Esophagus muscularis mucosa (tissue), 4 donors: ENCODE results near the gene LIPT1. TPM values are rescaled to one million over a fixed set of nuclear protein-coding genes. Genes with fewer than 3 reads are reported as not detected.
"Not testable (repeated sequence)": the region's sequence is repeated elsewhere in the genome, so short reads cannot be mapped to it uniquely, and the experiment has no call there.

Experiments
- DNase-seq: peaks from one replicate; pipeline ENCODE4 v3.0.0-alpha.2; 2017; ENCODE audit errors: extremely low spot score
- H3K27ac ChIP-seq, 4 donors: fragments of 200-600 bp; sonication (generic); replicated peaks in 1 of 4; 1 replicate in 3 of 4; 2 replicates in 1 of 4; pipeline ENCODE4 v1.5.1; 2016 to 2019; ENCODE audit warnings: mild to moderate bottlenecking in 1 of 4
- H3K27me3 ChIP-seq, 4 donors: fragments of 200-600 bp; sonication (generic); one replicate each; pipeline versions ENCODE4 v1.5.1 to v1.6.0; 2016 to 2019
- H3K36me3 ChIP-seq, 4 donors: fragments of 200-600 bp; sonication (generic); one replicate each; pipeline ENCODE4 v1.5.1; 2016 to 2019
- H3K4me1 ChIP-seq, 4 donors: fragments of 200-600 bp; sonication (generic); one replicate each; pipeline ENCODE4 v1.5.1; 2016 to 2019
- H3K4me3 ChIP-seq, 4 donors: fragments of 200-600 bp; sonication (generic); 1 replicate in 2 of 4; 2 replicates in 2 of 4; pipeline ENCODE4 v1.5.1; 2016 to 2019; ENCODE audit warnings: mild to moderate bottlenecking in 4 of 4, moderate library complexity in 1 of 4
- H3K9me3 ChIP-seq, 4 donors: fragments of 200-600 bp; sonication (generic); 1 replicate in 3 of 4; 2 replicates in 1 of 4; pipeline ENCODE4 v1.5.1; 2016 to 2019
- EP300 ChIP-seq: sonication (generic); formaldehyde crosslinking; IDR thresholded peaks from one replicate; pipeline ENCODE4 v1.6.1; 2017; ENCODE audit warnings: antibody characterized with exemption
- POLR2A ChIP-seq: fragments of 450-650 bp; IDR thresholded peaks from one replicate; pipeline ENCODE4 v1.6.1; 2017; ENCODE audit warnings: antibody characterized with exemption, moderate library complexity, mild to moderate bottlenecking, low read depth
- POLR2AphosphoS5 ChIP-seq, 2 donors: sonication (generic); formaldehyde crosslinking; IDR thresholded peaks; one replicate each; pipeline ENCODE4 v1.6.1; 2017; ENCODE audit warnings: antibody characterized with exemption in 2 of 2
- WGBS: methylation state at CpG from one replicate; pipeline ENCODE4 v1.1.5; 2018; 5-methylcytosine and 5-hydroxymethylcytosine counted together
- intact Hi-C: fragments of 100-400 bp; cut with DNase I; formaldehyde crosslinking; loops from one replicate; pipeline ENCODE4 v1.15.1; 2023
- total RNA-seq, 4 donors: library from RNA; depleted of rRNA; stranded (reverse); fragments of >200 nt; gene quantifications; one replicate each; pipeline versions ENCODE4 v1.1.0 to v1.2.1, GENCODE V29; 2016
- TF ChIP-seq, protein P1 (sequence below), 3 experiments: fragments of 200-600 bp in 2 of 3; fragments of 450-650 bp in 1 of 3; sonication (generic) in 2 of 3; IDR thresholded peaks; one replicate each; pipeline ENCODE4 v1.5.1; 2017 to 2019; ENCODE audit warnings: antibody characterized with exemption in 3 of 3, mild to moderate bottlenecking in 2 of 3, moderate library complexity in 1 of 3

Gene LIPT1
- total RNA-seq, 4 donors from 2014 or later = 4.2 to 6.4 (median 5.4) TPM

DNA sequence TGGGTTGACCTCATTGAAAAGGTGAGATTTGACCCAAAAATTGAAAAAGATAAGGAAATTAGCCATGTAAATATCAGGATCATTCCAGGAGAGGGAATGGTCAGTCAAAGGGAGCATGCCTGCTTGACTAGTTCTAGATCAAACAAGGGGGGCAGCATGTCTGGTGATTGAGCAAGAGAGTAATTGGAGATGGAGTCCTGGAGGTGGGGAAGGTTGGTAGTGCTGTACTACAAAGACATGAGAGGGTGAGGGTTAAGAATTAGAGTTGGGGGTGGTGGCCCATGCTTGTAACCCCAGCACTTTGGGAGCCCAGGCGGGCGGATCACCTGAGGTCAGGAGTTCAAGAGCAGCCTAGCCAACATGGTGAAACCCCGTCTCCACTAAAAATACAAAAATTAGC is 28.3 kb downstream of the LIPT1 start:
- intact Hi-C loops = loop anchor here (5.0 kb wide), 1 partner anchor 154 kb away; the partner anchor contains the start of genes EIF5B and TXNDC9
- H3K36me3 ChIP-seq = peaks cover 0 to 13% (median 9%) of the 10 kb centered on the region in 4 donors
- H3K27me3 ChIP-seq = no peaks in the 10 kb centered on the region
- TF ChIP-seq, protein P1, sequence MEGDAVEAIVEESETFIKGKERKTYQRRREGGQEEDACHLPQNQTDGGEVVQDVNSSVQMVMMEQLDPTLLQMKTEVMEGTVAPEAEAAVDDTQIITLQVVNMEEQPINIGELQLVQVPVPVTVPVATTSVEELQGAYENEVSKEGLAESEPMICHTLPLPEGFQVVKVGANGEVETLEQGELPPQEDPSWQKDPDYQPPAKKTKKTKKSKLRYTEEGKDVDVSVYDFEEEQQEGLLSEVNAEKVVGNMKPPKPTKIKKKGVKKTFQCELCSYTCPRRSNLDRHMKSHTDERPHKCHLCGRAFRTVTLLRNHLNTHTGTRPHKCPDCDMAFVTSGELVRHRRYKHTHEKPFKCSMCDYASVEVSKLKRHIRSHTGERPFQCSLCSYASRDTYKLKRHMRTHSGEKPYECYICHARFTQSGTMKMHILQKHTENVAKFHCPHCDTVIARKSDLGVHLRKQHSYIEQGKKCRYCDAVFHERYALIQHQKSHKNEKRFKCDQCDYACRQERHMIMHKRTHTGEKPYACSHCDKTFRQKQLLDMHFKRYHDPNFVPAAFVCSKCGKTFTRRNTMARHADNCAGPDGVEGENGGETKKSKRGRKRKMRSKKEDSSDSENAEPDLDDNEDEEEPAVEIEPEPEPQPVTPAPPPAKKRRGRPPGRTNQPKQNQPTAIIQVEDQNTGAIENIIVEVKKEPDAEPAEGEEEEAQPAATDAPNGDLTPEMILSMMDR (IDR thresholded peaks at IDR 0.05) = no peak
- no peak for TF ChIP-seq POLR2AphosphoS5 (IDR thresholded peaks at IDR 0.05)
- no peak for TF ChIP-seq POLR2A
- no peak for TF ChIP-seq EP300
- H3K9me3 ChIP-seq = no peaks in the 10 kb centered on the region
- no peak overlapping the region for H3K27ac ChIP-seq
- H3K4me3 ChIP-seq = no peak overlapping the region
- 97% methylated on average over 3 of the region's 3 CpGs for WGBS
- no peak for DNase-seq
- peaks cover 29 to 48% (median 40%) of the 10 kb centered on the region in 4 donors for H3K4me1 ChIP-seq

DNA sequence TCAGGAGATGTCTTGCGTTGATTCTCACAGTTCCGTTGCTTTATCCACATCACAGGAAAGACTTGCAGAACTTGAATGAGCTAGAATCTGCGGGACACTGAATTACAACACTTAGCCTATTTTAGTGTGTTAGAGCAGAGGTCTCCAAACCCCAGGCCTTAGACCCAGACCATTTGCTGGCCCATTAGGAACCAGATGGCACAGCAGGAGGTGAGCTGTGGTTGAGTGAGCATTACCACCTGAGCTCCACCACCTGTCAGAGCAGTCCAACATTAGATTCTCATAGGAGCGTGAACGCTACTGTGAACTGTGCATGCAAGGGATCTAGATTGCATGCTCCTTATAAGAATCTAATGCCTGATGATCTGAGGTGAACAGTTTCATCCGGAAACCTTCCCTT is 30.0 kb downstream of the LIPT1 start:
- intact Hi-C loops = loop anchor here (5.0 kb wide), 1 partner anchor 152 kb away; the partner anchor contains the start of genes EIF5B and TXNDC9

DNA sequence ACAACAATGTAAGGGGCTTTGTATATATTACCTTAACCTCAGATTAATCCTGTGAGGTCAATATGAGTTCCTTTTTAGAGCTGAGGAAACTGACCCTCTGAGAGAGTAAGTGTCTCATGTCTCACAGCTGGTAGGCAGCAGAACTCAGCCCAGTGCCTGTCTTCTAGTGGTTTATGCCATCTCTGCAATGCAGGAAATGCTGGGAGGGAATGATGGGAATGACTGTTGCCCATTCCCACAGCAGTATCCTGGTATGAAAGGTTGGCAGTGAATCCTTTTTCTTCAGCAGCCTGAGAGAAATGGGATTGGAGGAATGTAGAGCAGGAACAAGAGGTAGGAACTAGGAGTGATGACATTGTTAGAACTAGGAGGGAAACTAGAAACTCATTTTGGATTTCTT is 32.2 kb downstream of the LIPT1 start:
- peaks cover 4 to 51% (median 35%) of the 10 kb centered on the region in 4 donors for H3K36me3 ChIP-seq
- no peak for DNase-seq
- H3K4me3 ChIP-seq = no peak overlapping the region
- intact Hi-C loops = no loop called here
- H3K27me3 ChIP-seq = no peaks in the 10 kb centered on the region
- H3K27ac ChIP-seq = no peak overlapping the region
- H3K9me3 ChIP-seq = no peaks in the 10 kb centered on the region
- TF ChIP-seq POLR2AphosphoS5 (IDR thresholded peaks at IDR 0.05) (no peak), POLR2A (no peak), EP300 (no peak)
- TF ChIP-seq, protein P1 (IDR thresholded peaks at IDR 0.05) = no peak
- peaks cover 5 to 20% (median 13%) of the 10 kb centered on the region in 4 donors for H3K4me1 ChIP-seq

More for the DNA sequence above, 30.0 kb downstream of the LIPT1 start:
- Histone ChIP-seq H3K4me1 (peaks cover 17 to 33% (median 26%) of the 10 kb centered on the region in 4 donors), H3K36me3 (peaks cover 0 to 31% (median 18%) of the 10 kb centered on the region in 4 donors), H3K4me3 (no peak overlapping the region), H3K27ac (no peak overlapping the region), H3K9me3 (no peaks in the 10 kb centered on the region), H3K27me3 (no peaks in the 10 kb centered on the region)
- no peak for DNase-seq
- 81% methylated on average over 6 of the region's 6 CpGs for WGBS
- TF ChIP-seq POLR2AphosphoS5 (IDR thresholded peaks at IDR 0.05) = no peak
- TF ChIP-seq, protein P1 (IDR thresholded peaks at IDR 0.05) = no peak
- no peak for TF ChIP-seq EP300
- TF ChIP-seq POLR2A = no peak

DNA sequence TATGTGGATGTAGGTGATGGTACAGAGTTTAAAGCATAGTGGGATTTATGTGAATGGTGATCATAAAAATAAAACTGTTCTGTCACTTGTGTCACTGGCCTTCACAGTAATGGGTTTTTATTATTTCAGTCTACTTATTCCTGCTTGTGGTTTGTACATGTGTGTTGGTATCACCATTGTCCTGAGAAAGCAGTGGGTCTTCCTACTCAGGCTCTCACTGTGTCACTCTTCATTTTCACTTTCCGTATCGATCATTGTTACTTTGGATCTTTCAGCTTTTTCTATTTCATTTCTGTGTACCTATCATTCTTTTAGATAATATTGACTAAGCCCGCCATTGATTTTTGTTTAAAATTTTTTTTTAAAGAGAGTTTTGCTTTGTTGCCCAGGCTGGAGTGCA is 33.6 kb downstream of the LIPT1 start:
- Histone ChIP-seq H3K27me3 (no peaks in the 10 kb centered on the region), H3K27ac (no peak overlapping the region), H3K36me3 (peaks cover 6 to 65% (median 44%) of the 10 kb centered on the region in 4 donors), H3K4me3 (no peak overlapping the region), H3K4me1 (peaks cover 0 to 7% (median 2%) of the 10 kb centered on the region in 4 donors), H3K9me3 (no peaks in the 10 kb centered on the region)
- TF ChIP-seq POLR2AphosphoS5 (IDR thresholded peaks at IDR 0.05) (no peak), POLR2A (no peak), EP300 (no peak)
- TF ChIP-seq, protein P1 (IDR thresholded peaks at IDR 0.05) = no peak
- DNase-seq = no peak
- intact Hi-C loops = no loop called here
- WGBS = 95% methylated on average over 3 of the region's 3 CpGs

DNA sequence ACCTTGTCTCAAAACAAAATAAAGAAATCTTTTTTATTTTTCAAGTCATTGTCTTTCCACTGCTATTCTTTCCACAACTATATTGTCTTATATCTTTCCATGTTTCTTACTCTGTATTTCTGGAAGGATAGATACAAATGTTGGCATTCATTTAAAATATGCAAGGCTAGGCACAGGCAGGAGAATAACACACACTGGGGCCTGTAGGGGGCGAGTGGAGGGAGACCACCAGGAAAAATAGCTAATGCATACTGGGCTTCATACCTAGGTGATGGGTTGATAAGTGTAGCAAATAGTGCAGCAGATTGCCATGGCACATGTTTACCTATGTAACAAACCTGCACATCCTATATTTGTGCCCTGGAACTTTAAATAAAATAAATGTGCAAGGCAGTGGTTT is 35.8 kb downstream of the LIPT1 start:
- 86% methylated on average over 1 of the region's 1 CpG for WGBS
- intact Hi-C loops = no loop called here
- peaks cover 13 to 85% (median 55%) of the 10 kb centered on the region in 4 donors for H3K36me3 ChIP-seq
- H3K27ac ChIP-seq = no peak overlapping the region
- no peaks in the 10 kb centered on the region for H3K27me3 ChIP-seq
- no peak for DNase-seq
- TF ChIP-seq EP300 (no peak), POLR2AphosphoS5 (IDR thresholded peaks at IDR 0.05) (no peak), POLR2A (no peak)
- TF ChIP-seq, protein P1 (IDR thresholded peaks at IDR 0.05) = no peak
- H3K9me3 ChIP-seq = no peaks in the 10 kb centered on the region
- no peaks in the 10 kb centered on the region for H3K4me1 ChIP-seq
- H3K4me3 ChIP-seq = no peak overlapping the region

DNA sequence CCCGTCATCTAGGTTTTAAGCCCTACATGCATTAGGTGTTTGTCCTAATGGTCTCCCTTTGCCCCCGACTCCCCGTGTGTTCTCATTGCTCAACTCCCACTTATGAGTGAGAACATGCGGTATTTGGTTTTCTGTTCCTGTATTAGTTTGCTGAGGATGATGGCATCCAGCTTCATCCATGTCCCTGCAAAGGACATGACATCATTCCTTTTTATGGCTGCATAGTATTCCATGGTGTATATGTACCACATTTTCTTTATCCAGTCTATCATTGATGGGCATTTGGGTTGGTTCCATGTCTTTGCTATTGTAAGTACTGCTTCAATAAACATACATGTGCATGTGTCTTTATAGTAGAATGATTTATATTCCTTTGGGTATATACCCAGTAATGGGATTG is 37.6 kb downstream of the LIPT1 start:
- WGBS = 99% methylated on average over 4 of the region's 4 CpGs
- H3K4me3 ChIP-seq, intact Hi-C loops, H3K4me1 ChIP-seq, DNase-seq, H3K27me3 ChIP-seq, H3K27ac ChIP-seq, H3K9me3 ChIP-seq: not testable (repeated sequence)
- H3K36me3 ChIP-seq = peaks cover 31 to 95% (median 67%) of the 10 kb centered on the region in 4 donors
